CD4-positive, alpha-beta memory T cell (primary cell): Measurements from ENCODE around the gene PALLD. TPM values are rescaled to one million over a fixed set of nuclear protein-coding genes. Genes with fewer than 3 reads are reported as not detected.

Experiments used
- CTCF ChIA-PET: fragments of 350-600 bp; sonication (Branson Sonifier 250); formaldehyde crosslinking; loops from one replicate; lab custom pipeline; 2021; ENCODE audit warnings: inconsistent platforms; ENCODE audit not compliant: partially characterized antibody; lab: Charles Lee
- POLR2A ChIA-PET: fragments of 350-600 bp; sonication (Branson Sonifier 250); formaldehyde crosslinking; loops from one replicate; lab custom pipeline; 2021; ENCODE audit not compliant: partially characterized antibody; lab: Charles Lee
- DNase-seq, 5 donors: peaks; one replicate each; pipeline versions ENCODE4 v3.0.0 to v3.0.0-alpha.2; 2020 to 2022; ENCODE audit warnings: mixed read lengths in 1 of 5
- H3K27ac ChIP-seq: one replicate; pipeline ENCODE4 v1.7.0; 2013; ENCODE audit warnings: low read depth, low read length
- H3K27me3 ChIP-seq: 2 replicates; pipeline ENCODE4 v1.7.0; 2013; ENCODE audit warnings: mild to moderate bottlenecking, low read length, moderate library complexity; ENCODE audit not compliant: insufficient read depth
- H3K36me3 ChIP-seq: 2 replicates; pipeline ENCODE4 v1.7.0; 2013; ENCODE audit warnings: mild to moderate bottlenecking, low read length, moderate library complexity; ENCODE audit not compliant: insufficient read depth
- H3K4me1 ChIP-seq: 2 replicates; pipeline ENCODE4 v1.7.0; 2013; ENCODE audit warnings: mild to moderate bottlenecking, low read length, moderate library complexity; ENCODE audit not compliant: insufficient read depth
- H3K4me3 ChIP-seq, 2 donors: one replicate each; pipeline ENCODE4 v1.7.0; 2013; ENCODE audit warnings: low read length in 2 of 2, mild to moderate bottlenecking in 1 of 2
- H3K9me3 ChIP-seq, 2 donors: one replicate each; pipeline ENCODE4 v1.7.0; 2013; ENCODE audit warnings: low read length in 2 of 2, control low read depth in 1 of 2; ENCODE audit not compliant: control insufficient read depth in 1 of 2
- H3K27ac Mint-ChIP-seq, 7 donors: one replicate each; pipeline ENCODE4 v1.8.0; 2020 to 2021; ENCODE audit warnings: mixed read lengths in 7 of 7, mild to moderate bottlenecking in 6 of 7, inconsistent platforms in 3 of 7, moderate library complexity in 3 of 7
- H3K27me3 Mint-ChIP-seq, 2 donors: one replicate each; pipeline ENCODE4 v1.8.0; 2020 to 2021; ENCODE audit warnings: mixed read lengths in 2 of 2
- H3K36me3 Mint-ChIP-seq, 2 donors: one replicate each; pipeline ENCODE4 v1.8.0; 2020 to 2021; ENCODE audit warnings: mixed read lengths in 2 of 2, inconsistent platforms in 1 of 2, mild to moderate bottlenecking in 1 of 2
- H3K4me1 Mint-ChIP-seq, 4 donors: one replicate each; pipeline ENCODE4 v1.8.0; 2020 to 2021; ENCODE audit warnings: mixed read lengths in 4 of 4, mild to moderate bottlenecking in 1 of 4
- H3K4me3 Mint-ChIP-seq, 8 donors: one replicate each; pipeline ENCODE4 v1.8.0; 2020 to 2021; ENCODE audit warnings: mixed read lengths in 8 of 8, mild to moderate bottlenecking in 7 of 8, moderate library complexity in 6 of 8, inconsistent platforms in 3 of 8
- H3K9me3 Mint-ChIP-seq, 8 donors: one replicate each; pipeline ENCODE4 v1.8.0; 2020 to 2021; ENCODE audit warnings: mixed read lengths in 8 of 8, mild to moderate bottlenecking in 5 of 8, inconsistent platforms in 3 of 8, moderate library complexity in 1 of 8
- intact Hi-C: fragments of 100-400 bp; cut with micrococcal nuclease; formaldehyde crosslinking; loops from one replicate; pipeline ENCODE4 v1.15.1; 2023
- polyA plus RNA-seq, 2 donors: library from polyadenylated mRNA; unstranded; fragments of 300-500 nt; fragmentation: Illumina TruSeq; gene quantifications; one replicate each; pipeline ENCODE4 v1.2.3, GENCODE V29; 2021
- total RNA-seq, 2 experiments: library from RNA; stranded (reverse); gene quantifications; one replicate each; pipeline ENCODE4 v1.2.3, GENCODE V29; 2021

The PALLD gene
- total and polyA plus RNA-seq, 4 experiments from 2014 or later = 0.55 to 1.4 (median 1.0) TPM; not detected in 1

GRCh38 chr4:168879188-168879587 lies 382.3 kb downstream of the PALLD start:
- H3K9me3 ChIP-seq = no peaks in the 10 kb centered on the region
- no peak for DNase-seq
- Mint-ChIP-seq H3K27me3 (peaks cover 47 to 53% of the 10 kb centered on the region in 2 donors), H3K27ac (no peak overlapping the region), H3K4me3 (no peak overlapping the region), H3K36me3 (no peaks in the 10 kb centered on the region), H3K4me1 (peaks cover 2 to 9% (median 7%) of the 10 kb centered on the region in 4 donors), H3K9me3 (peaks cover 0 to 4% (median 0%) of the 10 kb centered on the region in 8 donors)
- intact Hi-C loops = no loop called here
- POLR2A ChIA-PET = no interaction called here
- H3K4me3 ChIP-seq = no peak overlapping the region
- CTCF ChIA-PET = no interaction called here
- no peaks in the 10 kb centered on the region for H3K4me1 ChIP-seq
- peaks cover 8% of the 10 kb centered on the region for H3K27me3 ChIP-seq
- H3K36me3 ChIP-seq = no peaks in the 10 kb centered on the region
- no peak overlapping the region for H3K27ac ChIP-seq

- no peaks in the 10 kb centered on the region for H3K36me3 ChIP-seq
- intact Hi-C loops = no loop called here
- Mint-ChIP-seq H3K4me3 (no peak overlapping the region), H3K36me3 (no peaks in the 10 kb centered on the region), H3K27me3 (peaks cover 42 to 47% of the 10 kb centered on the region in 2 donors), H3K27ac (no peak overlapping the region), H3K9me3 (peaks cover 0 to 4% (median 0%) of the 10 kb centered on the region in 8 donors), H3K4me1 (peaks cover 2 to 9% (median 7%) of the 10 kb centered on the region in 4 donors)
- H3K27me3 ChIP-seq = peaks cover 8% of the 10 kb centered on the region
- CTCF ChIA-PET = no interaction called here
- POLR2A ChIA-PET = no interaction called here
- no peaks in the 10 kb centered on the region for H3K4me1 ChIP-seq
- H3K9me3 ChIP-seq = no peaks in the 10 kb centered on the region
- no peak overlapping the region for H3K27ac ChIP-seq
- no peak overlapping the region for H3K4me3 ChIP-seq
- DNase-seq = no peak
Measured at GRCh38 chr4:168880072-168880675, 383.3 kb downstream of the PALLD start.

GRCh38 chr4:168880811-168881595 lies 384.2 kb downstream of the PALLD start:
- H3K27me3 ChIP-seq = peaks cover 8% of the 10 kb centered on the region
- H3K4me3 ChIP-seq = no peak overlapping the region
- Mint-ChIP-seq H3K4me1 (peaks cover 2 to 9% (median 7%) of the 10 kb centered on the region in 4 donors), H3K27ac (no peak overlapping the region), H3K9me3 (peaks cover 0 to 4% (median 0%) of the 10 kb centered on the region in 8 donors), H3K27me3 (peaks cover 38 to 39% of the 10 kb centered on the region in 2 donors), H3K4me3 (no peak overlapping the region), H3K36me3 (no peaks in the 10 kb centered on the region)
- H3K36me3 ChIP-seq = no peaks in the 10 kb centered on the region
- intact Hi-C loops = no loop called here
- CTCF ChIA-PET = no interaction called here
- POLR2A ChIA-PET = no interaction called here
- H3K9me3 ChIP-seq = no peaks in the 10 kb centered on the region
- DNase-seq = no peak
- no peak overlapping the region for H3K27ac ChIP-seq
- no peaks in the 10 kb centered on the region for H3K4me1 ChIP-seq

- CTCF ChIA-PET = no interaction called here
- Mint-ChIP-seq H3K9me3 (peaks cover 0 to 4% (median 0%) of the 10 kb centered on the region in 8 donors), H3K27me3 (peaks cover 30% of the 10 kb centered on the region in 2 donors), H3K36me3 (no peaks in the 10 kb centered on the region), H3K27ac (no peak overlapping the region), H3K4me3 (no peak overlapping the region), H3K4me1 (peaks cover 2 to 9% (median 7%) of the 10 kb centered on the region in 4 donors)
- POLR2A ChIA-PET = interaction anchor here (0.6 kb wide), 1 partner anchor 738 kb away, joined by 3 read pairs; no protein-coding TSS in a partner anchor
- Histone ChIP-seq H3K9me3 (no peaks in the 10 kb centered on the region), H3K4me3 (no peak overlapping the region), H3K27ac (no peak overlapping the region), H3K27me3 (peaks cover 8% of the 10 kb centered on the region), H3K4me1 (no peaks in the 10 kb centered on the region), H3K36me3 (no peaks in the 10 kb centered on the region)
- intact Hi-C loops = no loop called here
- DNase-seq = no peak
Measured at GRCh38 chr4:168881781-168882420, 385.0 kb downstream of the PALLD start.

- peaks cover 0 to 4% (median 0%) of the 10 kb centered on the region in 8 donors for H3K9me3 Mint-ChIP-seq
- H3K4me1 ChIP-seq = no peaks in the 10 kb centered on the region
- POLR2A ChIA-PET = interaction anchor here (0.6 kb wide), 1 partner anchor 739 kb away, joined by 3 read pairs; no protein-coding TSS in a partner anchor
- intact Hi-C loops = no loop called here
- no peak overlapping the region for H3K4me3 ChIP-seq
- no peak overlapping the region for H3K27ac ChIP-seq
- no peak overlapping the region for H3K27ac Mint-ChIP-seq
- H3K27me3 Mint-ChIP-seq = peaks cover 26 to 29% of the 10 kb centered on the region in 2 donors
- no peaks in the 10 kb centered on the region for H3K36me3 ChIP-seq
- CTCF ChIA-PET = interaction anchor here (0.7 kb wide), 1 partner anchor 109 kb away, joined by 3 read pairs; no protein-coding TSS in a partner anchor
- H3K4me3 Mint-ChIP-seq = no peak overlapping the region
- DNase-seq = no peak
- H3K9me3 ChIP-seq = no peaks in the 10 kb centered on the region
- H3K27me3 ChIP-seq = peaks cover 8% of the 10 kb centered on the region
- peaks cover 2 to 9% (median 5%) of the 10 kb centered on the region in 4 donors for H3K4me1 Mint-ChIP-seq
- no peaks in the 10 kb centered on the region for H3K36me3 Mint-ChIP-seq
Measured at GRCh38 chr4:168882650-168883233, 385.9 kb downstream of the PALLD start.

GRCh38 chr4:168883513-168883912 lies 386.7 kb downstream of the PALLD start:
- intact Hi-C loops = no loop called here
- H3K4me3 Mint-ChIP-seq = no peak overlapping the region
- peaks cover 0 to 4% (median 0%) of the 10 kb centered on the region in 8 donors for H3K9me3 Mint-ChIP-seq
- Histone ChIP-seq H3K4me1 (no peaks in the 10 kb centered on the region), H3K27ac (no peak overlapping the region), H3K9me3 (no peaks in the 10 kb centered on the region), H3K36me3 (no peaks in the 10 kb centered on the region), H3K27me3 (peaks cover 8% of the 10 kb centered on the region), H3K4me3 (no peak overlapping the region)
- CTCF ChIA-PET = interaction anchor here (0.7 kb wide), 1 partner anchor 109 kb away, joined by 3 read pairs; no protein-coding TSS in a partner anchor
- POLR2A ChIA-PET = no interaction called here
- no peaks in the 10 kb centered on the region for H3K36me3 Mint-ChIP-seq
- peaks cover 0 to 5% (median 2%) of the 10 kb centered on the region in 4 donors for H3K4me1 Mint-ChIP-seq
- no peak overlapping the region for H3K27ac Mint-ChIP-seq
- DNase-seq = no peak
- H3K27me3 Mint-ChIP-seq = peaks cover 23 to 26% of the 10 kb centered on the region in 2 donors
